Heart left ventricle (tissue), 16 donors: ENCODE results near the gene ADCY9. TPM values are rescaled to one million over a fixed set of nuclear protein-coding genes. Genes with fewer than 3 reads are reported as not detected.

Experiments used
- ATAC-seq, 4 donors: fragments of 200-7000 bp; cut with Tn5 transposase; one replicate each; pipeline ENCODE4 v1.9.1; 2020 to 2022; ENCODE audit warnings: moderate library complexity in 4 of 4, mild to moderate bottlenecking in 3 of 4, moderate number of reproducible peaks in 1 of 4
- DNase-seq, 5 donors: peaks; one replicate each; pipeline ENCODE4 v3.0.0-alpha.2; 2020
- H3K27ac ChIP-seq, 12 donors: fragments of 200-600 bp; sonication (generic) in 4 of 12; one replicate each; pipeline versions ENCODE4 v1.5.0 to v1.8.0; 2016 to 2022; ENCODE audit warnings: mild to moderate bottlenecking in 2 of 12
- H3K27me3 ChIP-seq, 9 donors: fragments of 200-600 bp; sonication (generic) in 2 of 9; one replicate each; pipeline versions ENCODE4 v1.5.1 to v1.8.0; 2016 to 2022; ENCODE audit warnings: mild to moderate bottlenecking in 3 of 9
- H3K36me3 ChIP-seq, 9 donors: fragments of 200-600 bp; sonication (generic) in 2 of 9; one replicate each; pipeline versions ENCODE4 v1.5.0 to v1.8.0; 2018 to 2022; ENCODE audit warnings: mild to moderate bottlenecking in 2 of 9
- H3K4me1 ChIP-seq, 12 donors: fragments of 200-600 bp; sonication (generic) in 4 of 12; one replicate each; pipeline versions ENCODE4 v1.5.0 to v1.8.0; 2016 to 2022; ENCODE audit warnings: mild to moderate bottlenecking in 3 of 12
- H3K4me3 ChIP-seq, 12 donors: fragments of 200-600 bp; sonication (generic) in 4 of 12; one replicate each; pipeline versions ENCODE4 v1.5.0 to v1.8.0; 2017 to 2022; ENCODE audit warnings: mild to moderate bottlenecking in 9 of 12, moderate library complexity in 4 of 12
- H3K9me3 ChIP-seq, 12 donors: fragments of 200-600 bp; sonication (generic) in 4 of 12; one replicate each; pipeline versions ENCODE4 v1.5.0 to v1.8.0; 2016 to 2022; ENCODE audit warnings: mild to moderate bottlenecking in 1 of 12
- POLR2A ChIP-seq, 2 donors: fragments of 450-650 bp; IDR thresholded peaks; one replicate each; pipeline ENCODE4 v1.6.1; 2017; ENCODE audit warnings: antibody characterized with exemption in 2 of 2, mild to moderate bottlenecking in 2 of 2, moderate library complexity in 2 of 2
- WGBS, 4 donors: extraction: QIAGEN DNeasy Blood & Tissue Kit in 2 of 4; methylation state at CpG; one replicate each; pipeline versions ENCODE4 v1.1.5 to v1.1.7; 2013 to 2018; 5-methylcytosine and 5-hydroxymethylcytosine counted together
- intact Hi-C, 10 donors: fragments of 100-400 bp; cut with DNase I; formaldehyde crosslinking; loops; one replicate each; pipeline versions ENCODE4 v1.11.1 to v1.14.2; 2022
- polyA plus RNA-seq, 2 donors: library from polyadenylated mRNA; stranded (reverse); fragments of 200-250 nt; gene quantifications; one replicate each; pipeline ENCODE4 v1.2.3, GENCODE V29; 2013
- total RNA-seq, 9 donors: library from RNA; depleted of rRNA in 2 of 9; stranded (reverse); fragments of >200 nt in 2 of 9; fragmentation: NEBNext Ultra II Directional in 3 of 9; extraction: Animal tissue kit (Norgen Biotek cat#: 25700) in 3 of 9; gene quantifications; one replicate each; pipeline versions ENCODE4 v1.1.0 to v1.2.4, GENCODE V29; 2016 to 2023
- TF ChIP-seq, protein P1 (sequence below), 12 donors: fragments of 200-600 bp; sonication (generic) in 4 of 12; IDR thresholded peaks; one replicate each; pipeline versions ENCODE4 v1.5.0 to v1.8.0; 2018 to 2022; ENCODE audit warnings: antibody characterized with exemption in 12 of 12, mild to moderate bottlenecking in 5 of 12
- donor health status: ischemic (EF 13 %, LVEDD 7.1; RV severe dilation, severe dysfunction).
- donor health status: healthy with polysubstance abuse.
- donor health status: DM: no; HTN: yes; CAD: no.
- donor health status: DM: no; HTN: no; CAD: no.
- donor health status: ischemic (EF 25% LVEDD 6.9; RV normal size, moderate dysfunction).
- donor health status: ischemic (EF 25% LVEDD 5.7; RV mildly dilated, moderate dysfunction).
- donor health status: healthy.
- donor health status: DM: yes; HTN: yes; CAD: no.
- donor health status: ischemic (EF 35%, LVEDD 5.7; RV mildly dilated, moderate dysfunction).
- donor health status: nonischemic (EF 11% LVEDD 7.7; RV severe dilation, severe dysfunction).
- donor health status: DM: yes; HTN: yes; CAD: no.
- donor health status: PGD.
- donor health status: ischemic (EF 29% LVEDD 5.4; RV normal size, mild dysfunction).
- donor health status: nonischemic (EF 23%, LVEDD 6.1; RV moderate dilation, normal function).

ADCY9 gene
- total and polyA plus RNA-seq, 11 donors = 11.8 to 85.8 (median 45.0) TPM

DNA sequence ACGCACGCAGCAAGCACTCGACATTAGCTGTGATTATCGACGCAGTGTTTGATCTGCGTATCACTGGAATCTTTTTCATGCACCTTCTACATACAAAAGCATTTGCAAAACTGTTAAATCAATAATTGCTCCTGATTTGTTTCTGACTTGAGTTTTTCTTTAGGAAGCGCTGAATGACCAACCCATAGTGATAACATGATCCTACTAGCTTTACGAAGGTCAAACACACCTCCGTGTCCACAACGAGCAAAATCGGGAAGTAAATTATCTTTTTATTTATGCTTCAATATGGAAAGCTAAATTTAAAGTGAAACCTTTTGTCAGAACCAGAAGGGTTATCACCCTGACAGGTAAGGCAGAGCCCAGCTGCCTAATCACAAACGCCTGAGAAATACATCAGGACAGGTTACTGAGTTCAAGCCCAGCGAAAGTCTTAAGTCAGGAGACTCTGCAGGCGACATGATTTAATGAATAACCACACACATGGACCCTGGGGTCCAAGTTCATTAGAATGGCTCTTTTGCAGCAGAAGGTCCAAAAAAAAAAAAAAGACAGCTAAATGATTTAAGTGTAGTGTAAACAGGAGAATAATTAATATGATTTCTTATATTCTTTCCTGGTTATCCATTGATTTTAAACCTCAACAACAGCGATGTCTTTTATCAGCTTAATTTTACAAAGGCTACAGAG lies 104.2 kb downstream of the ADCY9 start:
- Histone ChIP-seq H3K4me1 (peaks cover 0 to 24% (median 4%) of the 10 kb centered on the region in 12 donors), H3K27me3 (no peaks in the 10 kb centered on the region), H3K27ac (no peak overlapping the region), H3K4me3 (peak overlapping the region in 1 of 12 donors; percentile 23), H3K36me3 (peaks cover 0 to 1% (median 0%) of the 10 kb centered on the region in 9 donors), H3K9me3 (no peaks in the 10 kb centered on the region)
- intact Hi-C loops = loop anchor here in 1 of 10 donors (10.0 kb wide), 1 partner anchor 103 kb away; the partner anchor contains the start of gene ADCY9
- 92 to 96% (median 94%) methylated on average over 15 of the region's 15 CpGs for whole genome bisulfite sequencing, 4 donors
- ATAC-seq = no peak
- DNase-seq = no peak
- TF ChIP-seq, protein P1, sequence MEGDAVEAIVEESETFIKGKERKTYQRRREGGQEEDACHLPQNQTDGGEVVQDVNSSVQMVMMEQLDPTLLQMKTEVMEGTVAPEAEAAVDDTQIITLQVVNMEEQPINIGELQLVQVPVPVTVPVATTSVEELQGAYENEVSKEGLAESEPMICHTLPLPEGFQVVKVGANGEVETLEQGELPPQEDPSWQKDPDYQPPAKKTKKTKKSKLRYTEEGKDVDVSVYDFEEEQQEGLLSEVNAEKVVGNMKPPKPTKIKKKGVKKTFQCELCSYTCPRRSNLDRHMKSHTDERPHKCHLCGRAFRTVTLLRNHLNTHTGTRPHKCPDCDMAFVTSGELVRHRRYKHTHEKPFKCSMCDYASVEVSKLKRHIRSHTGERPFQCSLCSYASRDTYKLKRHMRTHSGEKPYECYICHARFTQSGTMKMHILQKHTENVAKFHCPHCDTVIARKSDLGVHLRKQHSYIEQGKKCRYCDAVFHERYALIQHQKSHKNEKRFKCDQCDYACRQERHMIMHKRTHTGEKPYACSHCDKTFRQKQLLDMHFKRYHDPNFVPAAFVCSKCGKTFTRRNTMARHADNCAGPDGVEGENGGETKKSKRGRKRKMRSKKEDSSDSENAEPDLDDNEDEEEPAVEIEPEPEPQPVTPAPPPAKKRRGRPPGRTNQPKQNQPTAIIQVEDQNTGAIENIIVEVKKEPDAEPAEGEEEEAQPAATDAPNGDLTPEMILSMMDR (IDR thresholded peaks at IDR 0.05) = no peak
- no peak for TF ChIP-seq POLR2A (IDR thresholded peaks at IDR 0.05)

DNA sequence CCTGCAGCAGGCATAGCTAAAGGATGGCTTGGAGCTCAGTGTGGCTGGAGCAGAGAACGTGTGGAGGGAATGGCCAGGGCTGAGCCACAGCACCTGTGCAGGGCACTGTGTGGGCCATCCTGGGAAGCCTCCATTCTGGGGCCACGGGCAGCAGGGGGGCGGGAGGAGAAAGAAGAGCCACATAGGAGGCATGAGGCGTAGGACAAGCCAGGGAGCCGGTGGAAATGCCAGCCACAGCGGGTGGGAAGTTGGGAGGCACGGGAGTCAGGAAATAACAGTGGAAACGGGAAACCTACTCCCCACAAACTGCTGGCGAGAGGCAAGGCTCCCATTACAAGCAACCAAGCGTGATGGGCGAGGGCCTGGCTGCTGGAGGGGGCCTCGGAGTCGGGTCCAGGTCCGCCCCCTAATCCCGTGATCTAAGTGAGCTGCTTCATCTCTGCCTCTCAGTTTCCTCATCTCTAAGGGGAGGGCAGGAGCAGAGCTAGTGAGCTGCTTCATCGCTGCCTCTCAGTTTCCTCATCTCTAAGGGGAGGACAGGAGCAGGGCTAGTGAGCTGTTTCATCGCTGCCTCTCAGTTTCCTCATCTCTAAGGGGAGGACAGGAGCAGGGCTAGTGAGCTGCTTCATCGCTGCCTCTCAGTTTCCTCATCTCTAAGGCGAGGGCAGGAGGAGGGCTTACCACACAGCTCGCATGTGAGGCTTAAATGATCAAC lies 104.9 kb downstream of the ADCY9 start:
- Histone ChIP-seq H3K27me3 (no peaks in the 10 kb centered on the region), H3K36me3 (peaks cover 0 to 8% (median 0%) of the 10 kb centered on the region in 9 donors), H3K4me3 (peak overlapping the region in 3 of 12 donors; percentile 11 to 31 (median 23)), H3K9me3 (no peaks in the 10 kb centered on the region), H3K27ac (peak overlapping the region in 2 of 12 donors; percentile 13 to 22), H3K4me1 (peaks cover 0 to 24% (median 4%) of the 10 kb centered on the region in 12 donors)
- DNase-seq (no peak), ATAC-seq (peak; percentile 10 to 27 (median 16))
- 66 to 80% (median 73%) methylated on average over 20 of the region's 20 CpGs for WGBS, 4 donors
- no peak for TF ChIP-seq POLR2A (IDR thresholded peaks at IDR 0.05)
- TF ChIP-seq, protein P1 (IDR thresholded peaks at IDR 0.05) = no peak
- intact Hi-C loops = loop anchor here in 1 of 10 donors (10.0 kb wide), 1 partner anchor 103 kb away; the partner anchor contains the start of gene ADCY9

DNA sequence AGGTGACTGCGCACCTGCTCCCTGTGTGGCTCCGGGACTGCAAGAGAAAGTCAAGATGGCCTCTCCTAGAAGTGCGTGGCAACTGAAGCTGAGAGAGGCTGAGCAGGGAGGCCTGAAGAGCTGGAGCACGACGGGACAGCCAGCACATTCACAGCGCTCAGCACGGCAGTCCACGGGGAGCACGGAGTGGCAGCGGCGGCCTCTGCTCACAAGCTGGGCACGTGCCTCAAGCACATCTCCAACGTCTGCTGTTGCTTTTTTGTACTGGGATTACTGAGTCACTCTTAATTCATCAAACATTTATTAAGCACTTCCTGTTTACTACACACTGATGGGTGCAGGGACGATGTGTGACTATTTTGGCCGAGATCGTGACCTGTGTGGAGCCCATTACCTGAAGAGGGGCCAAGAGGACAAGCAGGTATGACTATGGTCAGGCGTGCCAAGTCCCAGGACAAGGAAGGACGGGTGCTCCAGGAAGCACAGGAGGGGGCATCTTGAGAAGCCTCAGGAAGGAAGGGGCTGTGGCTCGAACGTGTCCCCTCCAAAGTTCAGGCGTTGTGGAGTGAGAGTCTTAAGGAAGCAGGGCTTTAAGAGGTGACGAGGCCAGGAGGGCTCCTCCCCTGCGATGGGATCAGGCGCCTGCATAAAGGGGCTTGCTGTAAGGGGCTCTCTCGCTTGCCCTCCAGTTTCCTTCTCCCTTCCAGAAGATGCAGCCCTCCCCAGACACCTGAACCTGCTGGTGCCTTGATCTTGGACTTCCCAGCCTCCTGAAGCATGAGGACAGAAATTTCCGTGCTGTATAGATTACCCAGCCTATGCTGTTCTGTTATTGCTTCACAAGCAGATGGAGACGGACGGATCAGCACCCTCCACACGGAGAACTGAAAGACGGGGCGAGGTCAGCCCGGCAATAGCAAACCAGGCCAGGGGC lies 105.8 kb downstream of the ADCY9 start:
- Histone ChIP-seq H3K27me3 (no peaks in the 10 kb centered on the region), H3K27ac (peak overlapping the region in 2 of 12 donors; percentile 13 to 22), H3K4me3 (peak overlapping the region in 3 of 12 donors; percentile 11 to 31 (median 23)), H3K4me1 (peaks cover 0 to 24% (median 4%) of the 10 kb centered on the region in 12 donors), H3K9me3 (no peaks in the 10 kb centered on the region), H3K36me3 (peaks cover 0 to 9% (median 0%) of the 10 kb centered on the region in 9 donors)
- peak in 1 of 4 donors; percentile 16 for ATAC-seq
- no peak for DNase-seq
- intact Hi-C loops = loop anchor here in 1 of 10 donors (10.0 kb wide), 1 partner anchor 104 kb away; the partner anchor contains the start of gene ADCY9
- no peak for TF ChIP-seq POLR2A (IDR thresholded peaks at IDR 0.05)
- TF ChIP-seq, protein P1 (IDR thresholded peaks at IDR 0.05) = no peak
- 72 to 81% (median 75%) methylated on average over 32 of the region's 32 CpGs for WGBS, 4 donors
